Thymus (tissue), 11 donors: ENCODE results near the gene TSPEAR. TPM values are rescaled to one million over a fixed set of nuclear protein-coding genes. Genes with fewer than 3 reads are reported as not detected.
"Not testable (repeated sequence)": the region's sequence is repeated elsewhere in the genome, so short reads cannot be mapped to it uniquely, and the experiment has no call there.

Source experiments
- DNase-seq, 9 donors: peaks; one replicate each; pipeline ENCODE4 v3.0.0-alpha.2; 2013; ENCODE audit warnings: low spot score in 9 of 9, low read depth in 6 of 9, missing footprints in 1 of 9
- H3K27ac ChIP-seq, 2 donors: one replicate each; pipeline ENCODE4 v1.5.1; 2013; ENCODE audit warnings: control low read depth in 1 of 2, low read depth in 1 of 2, low read length in 1 of 2, mild to moderate bottlenecking in 1 of 2, moderate library complexity in 1 of 2
- H3K27me3 ChIP-seq, 2 donors: one replicate each; pipeline ENCODE4 v1.5.1; 2013; ENCODE audit warnings: low read length in 1 of 2; ENCODE audit not compliant: control insufficient read depth in 2 of 2, insufficient read depth in 1 of 2
- H3K36me3 ChIP-seq, 2 donors: one replicate each; pipeline ENCODE4 v1.5.1; 2013; ENCODE audit warnings: low read length in 1 of 2, mild to moderate bottlenecking in 1 of 2, moderate library complexity in 1 of 2; ENCODE audit not compliant: control insufficient read depth in 2 of 2, insufficient read depth in 2 of 2
- H3K4me1 ChIP-seq, 2 donors: one replicate each; pipeline ENCODE4 v1.5.1; 2013; ENCODE audit warnings: low read length in 2 of 2; ENCODE audit not compliant: control insufficient read depth in 2 of 2, insufficient read depth in 2 of 2
- H3K4me3 ChIP-seq, 2 donors: one replicate each; pipeline ENCODE4 v1.5.1; 2013; ENCODE audit warnings: low read length in 2 of 2, control low read depth in 1 of 2, mild to moderate bottlenecking in 1 of 2
- H3K9me3 ChIP-seq, 2 donors: one replicate each; pipeline ENCODE4 v1.5.1; 2013; ENCODE audit warnings: low read length in 1 of 2, mild to moderate bottlenecking in 1 of 2; ENCODE audit not compliant: control insufficient read depth in 2 of 2, insufficient read depth in 1 of 2
- WGBS: extraction: QIAGEN DNeasy Blood & Tissue Kit; methylation state at CpG from one replicate; pipeline ENCODE4 v1.1.7; 2013; 5-methylcytosine and 5-hydroxymethylcytosine counted together
- polyA plus RNA-seq: library from polyadenylated mRNA; stranded (reverse); fragments of 200-250 nt; gene quantifications from one replicate; pipeline ENCODE4 v1.2.3, GENCODE V29; 2013
- total RNA-seq: library from RNA; stranded (reverse); fragments of 120-200 nt; gene quantifications from one replicate; pipeline ENCODE4 v1.2.4, GENCODE V29; 2013
- donor health status: healthy.

The TSPEAR gene
- total and polyA plus RNA-seq, 2 donors, result 0.07 to 0.38 TPM

DNA sequence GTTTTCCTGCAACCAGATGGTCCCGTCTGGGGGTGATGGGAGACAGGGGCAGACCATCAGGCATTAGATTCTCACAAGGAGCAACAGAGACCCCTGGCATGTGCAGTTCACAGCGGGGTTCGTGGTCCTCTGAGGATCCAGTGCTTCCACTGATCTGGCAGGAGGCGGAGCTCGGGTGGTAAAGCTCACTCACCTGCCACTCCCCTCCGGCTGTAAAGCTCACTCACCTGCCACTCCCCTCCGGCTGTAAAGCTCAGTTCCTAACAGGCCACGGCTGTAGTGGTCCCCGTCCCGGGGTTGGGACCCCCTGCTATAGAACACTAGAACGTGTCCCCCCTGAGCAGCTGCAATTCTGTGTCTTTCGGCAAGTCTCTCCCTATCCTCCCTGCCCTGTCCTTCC is 9.8 kb downstream of the TSPEAR start:
- no peak for DNase-seq
- peaks cover 0 to 6% of the 10 kb centered on the region in 2 donors for H3K36me3 ChIP-seq
- H3K4me1 ChIP-seq, result no peaks in the 10 kb centered on the region
- no peak overlapping the region for H3K27ac ChIP-seq
- peaks cover 7 to 16% of the 10 kb centered on the region in 2 donors for H3K9me3 ChIP-seq
- WGBS, result 40% methylated on average over 12 of the region's 12 CpGs
- peaks cover 21 to 88% of the 10 kb centered on the region in 2 donors for H3K27me3 ChIP-seq
- no peak overlapping the region for H3K4me3 ChIP-seq

DNA sequence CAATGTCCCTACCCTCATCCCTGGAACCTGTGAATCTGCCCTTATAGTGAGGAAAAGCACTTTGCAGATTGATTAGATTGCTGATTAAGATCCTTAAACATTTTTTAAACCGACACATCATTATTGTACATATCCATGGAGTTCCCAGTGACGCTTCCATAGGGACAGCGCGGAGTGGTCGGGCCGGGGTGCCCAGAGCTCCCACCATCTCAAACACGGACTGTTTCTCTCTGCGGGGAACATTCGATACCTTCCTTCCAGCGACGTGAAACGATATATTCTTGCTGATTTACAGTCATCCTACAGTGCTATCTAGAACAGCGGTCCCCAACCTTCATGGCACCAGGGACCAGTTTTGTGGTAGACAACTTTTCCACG is 10.4 kb downstream of the TSPEAR start:
- Histone ChIP-seq H3K4me1 (no peaks in the 10 kb centered on the region), H3K27ac (no peak overlapping the region), H3K27me3 (peaks cover 16 to 87% of the 10 kb centered on the region in 2 donors), H3K4me3 (no peak overlapping the region), H3K36me3 (peaks cover 0 to 1% of the 10 kb centered on the region in 2 donors), H3K9me3 (peaks cover 1 to 11% of the 10 kb centered on the region in 2 donors)
- no peak for DNase-seq
- 91% methylated on average over 14 of the region's 14 CpGs for WGBS

DNA sequence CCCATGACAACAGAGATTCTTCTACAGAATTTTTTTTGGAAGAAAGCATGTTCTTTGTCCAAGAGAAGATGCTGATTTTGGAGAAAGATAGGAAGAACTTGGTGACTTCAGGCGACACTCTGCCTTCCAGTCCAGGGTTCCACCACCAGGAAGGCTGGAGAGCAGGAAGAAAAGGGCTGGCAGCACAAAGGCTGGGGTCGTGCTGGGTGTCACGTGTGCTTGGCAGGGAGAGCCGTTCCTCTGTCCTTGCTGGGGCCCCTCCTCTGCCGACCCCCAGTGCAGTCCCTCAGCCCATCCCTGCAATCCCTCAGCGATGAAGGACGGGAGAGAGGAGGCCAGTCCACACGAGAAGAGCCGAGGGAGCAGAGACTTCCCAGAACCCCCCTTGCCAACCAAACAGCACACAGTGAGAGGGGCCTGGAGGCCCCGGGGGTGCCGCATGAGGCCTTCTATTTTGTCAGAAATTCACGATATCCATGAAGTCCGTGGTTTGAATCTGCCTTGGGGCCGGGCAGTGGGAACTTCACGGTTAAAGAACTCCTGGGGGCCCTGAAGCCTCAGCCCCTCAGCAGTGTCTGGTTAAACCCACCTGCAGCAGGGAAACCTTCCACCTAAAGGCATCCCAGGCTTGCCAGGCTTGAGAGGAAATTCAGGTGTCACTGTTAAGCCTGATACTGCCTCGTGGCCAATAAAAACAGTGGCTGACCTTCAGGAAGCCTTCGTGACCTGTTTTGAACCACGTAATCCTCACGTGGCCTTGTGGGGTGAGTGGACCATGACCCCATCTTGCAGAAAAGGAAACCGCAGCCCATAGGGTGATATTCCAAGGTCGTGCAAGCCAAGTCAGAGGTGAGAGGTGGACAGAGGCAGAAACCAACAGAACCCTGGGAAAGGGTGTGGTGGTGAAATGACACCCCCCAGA is 11.0 kb downstream of the TSPEAR start:
- WGBS, result 61% methylated on average over 21 of the region's 21 CpGs
- Histone ChIP-seq H3K27ac (no peak overlapping the region), H3K36me3 (no peaks in the 10 kb centered on the region), H3K4me3 (no peak overlapping the region), H3K27me3 (peaks cover 13 to 87% of the 10 kb centered on the region in 2 donors), H3K9me3 (peaks cover 0 to 8% of the 10 kb centered on the region in 2 donors), H3K4me1 (no peaks in the 10 kb centered on the region)
- no peak for DNase-seq

DNA sequence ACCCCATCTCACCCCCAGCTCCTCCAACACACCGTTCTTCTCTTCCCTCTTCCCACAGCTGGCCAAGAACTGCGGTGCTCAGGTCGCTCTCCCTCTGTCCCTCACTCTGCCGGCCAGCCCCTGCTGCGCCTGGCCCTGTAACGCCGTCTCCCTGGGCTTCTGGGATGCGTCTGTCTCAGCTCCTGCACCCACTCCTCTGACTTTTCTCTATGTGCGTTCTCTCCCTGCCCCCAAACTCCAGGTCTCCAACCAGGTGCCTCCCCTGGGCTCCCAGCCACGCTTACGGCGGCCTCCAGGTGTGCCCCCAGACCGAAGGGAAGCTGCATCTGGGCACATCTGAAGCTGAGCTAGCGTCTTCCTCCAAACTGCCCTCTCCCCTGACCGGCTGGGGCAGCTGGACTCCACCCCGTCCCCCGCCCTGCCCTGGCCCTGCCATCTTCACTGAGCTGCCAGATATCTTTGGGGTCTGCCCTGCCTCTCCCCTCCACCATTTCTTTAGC is 11.8 kb downstream of the TSPEAR start:
- Histone ChIP-seq H3K27ac (no peak overlapping the region), H3K9me3 (peaks cover 0 to 5% of the 10 kb centered on the region in 2 donors), H3K4me3 (no peak overlapping the region), H3K27me3 (peaks cover 12 to 83% of the 10 kb centered on the region in 2 donors), H3K36me3 (no peaks in the 10 kb centered on the region), H3K4me1 (no peaks in the 10 kb centered on the region)
- no peak for DNase-seq
- WGBS, result 55% methylated on average over 17 of the region's 17 CpGs

DNA sequence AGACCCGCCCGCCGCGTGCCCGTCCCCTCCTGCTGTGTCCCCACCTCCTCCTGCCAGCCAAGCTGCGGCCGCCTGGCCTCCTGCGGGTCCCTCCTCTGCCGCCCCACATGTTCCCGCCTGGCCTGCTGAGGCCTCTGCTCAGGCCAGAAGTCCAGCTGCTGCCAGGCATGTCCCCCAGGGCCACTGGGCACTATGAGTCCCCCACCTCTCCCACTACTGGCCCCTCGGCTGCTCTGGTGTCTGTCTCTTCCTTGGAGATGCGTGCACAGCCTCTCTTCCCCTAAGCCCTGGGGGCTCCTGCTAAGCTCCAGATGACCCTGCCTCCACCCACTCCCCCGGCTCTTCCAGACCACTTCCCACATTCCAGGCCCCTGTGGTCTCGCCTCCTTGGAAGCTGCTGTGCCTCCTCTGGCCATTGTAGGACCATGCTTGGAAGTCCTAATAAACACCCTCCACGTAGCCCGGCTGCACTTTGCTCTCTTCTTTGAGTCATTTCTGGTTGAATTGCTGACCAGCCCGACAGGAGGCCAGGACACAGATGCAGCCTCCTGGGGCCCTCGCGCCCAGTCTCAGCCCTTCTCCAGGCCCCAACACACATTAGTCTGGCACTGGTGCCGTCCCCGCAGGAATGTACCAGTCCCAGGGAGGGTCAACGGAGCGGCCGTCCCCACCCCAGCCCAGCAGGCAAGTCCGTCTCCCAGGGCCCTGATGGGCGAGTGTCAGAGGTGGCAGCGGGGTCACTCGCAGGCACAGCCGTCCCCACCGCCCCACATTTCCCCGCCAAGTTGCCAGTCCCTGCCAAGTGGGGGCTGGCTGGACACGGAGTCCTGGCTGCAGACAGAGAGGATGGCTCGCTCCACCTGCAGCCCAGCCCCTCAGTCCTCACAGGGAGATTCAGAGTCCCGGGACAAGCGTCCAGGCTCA is 13.3 kb downstream of the TSPEAR start:
- H3K27ac ChIP-seq, result no peak overlapping the region
- 41% methylated on average over 35 of the region's 35 CpGs for WGBS
- no peak for DNase-seq
- H3K9me3 ChIP-seq, result no peaks in the 10 kb centered on the region
- H3K36me3 ChIP-seq, result no peaks in the 10 kb centered on the region
- no peak overlapping the region for H3K4me3 ChIP-seq
- H3K4me1 ChIP-seq, result no peaks in the 10 kb centered on the region
- H3K27me3 ChIP-seq, result peaks cover 6 to 69% of the 10 kb centered on the region in 2 donors

DNA sequence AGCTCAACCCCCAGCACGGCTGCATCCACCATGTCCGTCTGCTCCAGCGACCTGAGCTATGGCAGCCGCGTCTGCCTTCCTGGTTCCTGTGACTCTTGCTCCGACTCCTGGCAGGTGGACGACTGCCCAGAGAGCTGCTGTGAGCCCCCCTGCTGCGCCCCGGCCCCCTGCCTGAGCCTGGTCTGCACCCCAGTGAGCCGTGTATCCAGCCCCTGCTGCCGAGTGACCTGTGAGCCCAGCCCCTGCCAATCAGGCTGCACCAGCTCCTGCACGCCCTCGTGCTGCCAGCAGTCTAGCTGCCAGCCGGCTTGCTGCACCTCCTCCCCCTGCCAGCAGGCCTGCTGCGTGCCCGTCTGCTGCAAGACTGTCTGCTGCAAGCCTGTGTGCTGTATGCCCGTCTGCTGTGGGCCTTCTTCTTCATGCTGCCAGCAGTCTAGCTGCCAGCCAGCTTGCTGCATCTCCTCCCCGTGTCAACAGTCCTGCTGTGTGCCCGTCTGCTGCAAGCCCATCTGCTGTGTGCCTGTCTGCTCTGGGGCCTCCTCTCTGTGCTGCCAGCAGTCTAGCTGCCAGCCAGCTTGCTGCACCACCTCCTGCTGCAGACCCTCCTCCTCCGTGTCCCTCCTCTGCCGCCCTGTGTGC is 14.1 kb downstream of the TSPEAR start, which contains the start of gene KRTAP10-12:
Gene KRTAP10-12, plus strand, starts transcription at position 1 of the 639 bp plus-strand sequence. Its CDS starts 30 bp downstream, at position 31.
- not testable (repeated sequence) for H3K9me3 ChIP-seq, DNase-seq, H3K4me1 ChIP-seq, H3K4me3 ChIP-seq, H3K27ac ChIP-seq, H3K36me3 ChIP-seq
- 67% methylated on average over 21 of the region's 21 CpGs for WGBS
- peaks cover 6 to 61% of the 10 kb centered on the region in 2 donors for H3K27me3 ChIP-seq

DNA sequence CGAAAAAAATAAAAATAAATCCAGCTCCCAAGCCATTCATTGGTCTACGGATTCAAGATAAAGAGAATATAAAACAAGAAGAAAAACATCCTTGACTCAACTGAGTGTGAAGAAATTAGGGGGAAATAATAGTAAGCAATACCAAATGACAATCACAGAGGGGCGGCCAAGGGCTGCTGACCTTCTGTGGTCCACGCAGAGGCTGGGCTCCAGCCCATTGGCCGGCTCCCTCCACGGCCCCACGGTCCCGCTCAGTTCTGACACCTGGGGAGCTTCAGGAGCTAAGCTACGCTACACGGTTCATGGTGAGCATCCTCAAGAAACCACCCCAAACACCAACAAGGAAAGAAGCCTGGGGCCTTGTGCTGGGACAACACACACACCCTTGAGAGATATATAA is 14.8 kb downstream of the TSPEAR start:
- H3K27me3 ChIP-seq, result peaks cover 6 to 54% of the 10 kb centered on the region in 2 donors
- DNase-seq, result no peak
- 79% methylated on average over 10 of the region's 10 CpGs for WGBS
- H3K36me3 ChIP-seq, result no peaks in the 10 kb centered on the region
- H3K4me1 ChIP-seq, result no peaks in the 10 kb centered on the region
- H3K4me3 ChIP-seq, result no peak overlapping the region
- H3K27ac ChIP-seq, result no peak overlapping the region
- H3K9me3 ChIP-seq, result no peaks in the 10 kb centered on the region

DNA sequence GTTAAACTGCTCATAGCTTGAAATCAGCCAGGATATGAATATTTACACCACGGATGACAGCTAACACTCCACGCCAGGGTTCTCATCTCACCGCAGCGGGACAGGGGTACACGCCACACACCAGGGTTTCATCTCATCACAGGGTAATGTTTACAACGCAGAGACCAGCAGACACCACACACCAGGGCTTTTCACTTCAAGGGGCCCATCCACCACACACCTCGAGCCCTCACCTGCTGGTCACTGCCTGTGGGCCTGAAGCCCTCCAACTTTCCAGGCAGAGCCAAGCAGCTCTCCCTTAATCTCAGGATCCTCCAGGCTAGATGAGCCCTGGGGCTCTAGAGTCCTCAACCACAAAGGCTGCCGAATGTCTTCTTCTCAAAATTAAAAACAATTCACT is 15.7 kb downstream of the TSPEAR start:
- Histone ChIP-seq H3K36me3 (no peaks in the 10 kb centered on the region), H3K27me3 (peaks cover 6 to 45% of the 10 kb centered on the region in 2 donors), H3K9me3 (no peaks in the 10 kb centered on the region), H3K4me1 (no peaks in the 10 kb centered on the region), H3K4me3 (no peak overlapping the region), H3K27ac (no peak overlapping the region)
- DNase-seq, result no peak
- 79% methylated on average over 8 of the region's 8 CpGs for WGBS
